ENCODE results near the gene RETREG1.
"Not testable (repeated sequence)": the region's sequence is repeated elsewhere in the genome, so short reads cannot be mapped to it uniquely, and the experiment has no call there.

The RETREG1 gene

GRCh38 chr5:16550316-16550952 lies 66.4 kb downstream of the RETREG1 start:
- peak; percentile 30 for DNase-seq

GRCh38 chr5:16549491-16550206 lies 67.1 kb downstream of the RETREG1 start:
- DNase-seq, result no peak

- DNase-seq, result no peak
These were observed 68.0 kb downstream of the RETREG1 start for GRCh38 chr5:16548812-16549211.

- no peak for DNase-seq
These were observed 68.7 kb downstream of the RETREG1 start for GRCh38 chr5:16548115-16548514.

DNA sequence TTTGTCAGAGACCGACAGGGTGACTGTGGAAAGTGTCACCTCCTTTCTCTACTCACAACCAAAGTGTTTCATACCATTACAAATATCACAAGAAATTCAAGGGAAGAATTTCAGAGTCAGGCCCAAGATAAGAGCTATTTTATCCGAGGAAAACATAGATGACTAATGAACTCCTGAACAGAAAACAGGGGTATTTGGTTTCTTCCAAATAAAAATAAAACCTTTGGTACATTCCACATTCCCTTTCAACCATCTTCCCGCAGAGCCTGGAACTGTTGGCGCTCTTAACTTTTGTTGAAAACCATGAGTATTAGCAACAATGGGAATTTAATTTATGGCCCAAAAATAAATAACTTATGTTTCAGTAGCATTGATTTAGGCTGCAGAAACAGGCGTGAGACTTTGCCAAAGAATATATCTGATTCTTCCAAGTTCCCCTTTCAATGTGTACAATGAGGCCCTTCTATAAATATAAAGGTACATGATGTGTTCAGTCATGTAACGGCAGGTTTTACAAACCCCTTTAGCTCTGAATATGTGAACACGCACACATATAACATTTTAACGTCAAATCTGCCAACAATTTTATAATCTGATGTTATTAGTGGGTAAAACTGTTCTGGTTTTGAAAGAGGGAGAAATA lies 69.5 kb downstream of the RETREG1 start:
- no peak for DNase-seq

- DNase-seq, result no peak
These were observed 70.1 kb downstream of the RETREG1 start for GRCh38 chr5:16546732-16547131.

DNA sequence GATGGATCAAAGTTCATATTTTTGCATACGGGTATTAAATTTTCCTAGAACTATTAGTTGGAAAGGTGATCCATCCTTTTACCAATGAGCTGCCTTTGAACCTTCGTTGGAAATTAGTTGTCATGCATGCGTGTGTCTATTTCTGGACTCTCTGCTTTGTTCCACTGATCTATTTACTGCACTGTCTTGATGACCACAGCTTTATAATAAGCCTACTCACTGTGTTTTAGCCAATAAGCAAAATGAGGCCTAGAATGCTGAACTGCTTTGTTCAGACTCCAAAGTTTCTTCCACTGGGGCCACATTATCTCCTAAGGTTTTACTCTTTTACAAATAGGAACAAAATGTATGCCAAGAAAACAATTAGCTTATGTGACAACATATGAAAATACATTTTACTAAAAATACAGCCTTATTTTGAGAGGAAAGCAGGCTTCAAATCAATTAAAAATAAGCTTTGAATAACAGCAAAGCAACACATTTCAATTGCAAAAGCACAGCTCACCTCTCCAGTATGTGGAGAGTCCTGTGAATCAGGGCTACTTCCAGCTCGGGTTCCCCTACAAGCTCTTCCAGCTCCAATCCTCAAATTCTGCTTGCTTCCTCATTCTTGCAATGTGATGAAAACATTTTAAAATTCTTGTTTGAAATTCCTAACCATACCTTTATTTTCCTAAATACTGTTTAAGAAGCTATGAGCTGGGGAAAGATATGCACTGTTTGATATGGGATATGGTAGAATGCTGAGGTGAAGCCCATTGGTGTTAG lies 72.0 kb downstream of the RETREG1 start:
- DNase-seq, result no peak

- DNase-seq, result not testable (repeated sequence)
These were observed 73.6 kb downstream of the RETREG1 start for GRCh38 chr5:16543206-16543605.

DNA sequence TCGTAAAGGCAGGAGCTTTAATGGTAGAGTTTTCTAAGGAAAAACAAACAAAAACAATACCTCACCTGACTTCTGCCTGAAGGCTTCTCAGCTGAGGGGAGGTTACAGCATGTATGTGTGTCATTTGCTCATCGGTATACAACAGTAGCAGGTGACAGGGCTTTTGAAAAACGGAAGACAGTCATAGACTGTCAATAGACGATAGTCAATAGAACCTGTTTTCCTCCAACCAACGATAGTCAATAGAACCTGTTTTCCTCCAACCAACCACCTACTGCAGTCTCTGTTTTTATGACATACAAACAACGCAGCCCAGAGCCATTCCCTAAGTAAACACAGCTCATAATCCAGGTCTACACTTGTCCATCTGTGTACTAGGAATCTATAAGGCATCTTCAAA lies 74.6 kb downstream of the RETREG1 start:
- no peak for DNase-seq

GRCh38 chr5:16541592-16541991 lies 75.2 kb downstream of the RETREG1 start:
- not testable (repeated sequence) for DNase-seq

DNA sequence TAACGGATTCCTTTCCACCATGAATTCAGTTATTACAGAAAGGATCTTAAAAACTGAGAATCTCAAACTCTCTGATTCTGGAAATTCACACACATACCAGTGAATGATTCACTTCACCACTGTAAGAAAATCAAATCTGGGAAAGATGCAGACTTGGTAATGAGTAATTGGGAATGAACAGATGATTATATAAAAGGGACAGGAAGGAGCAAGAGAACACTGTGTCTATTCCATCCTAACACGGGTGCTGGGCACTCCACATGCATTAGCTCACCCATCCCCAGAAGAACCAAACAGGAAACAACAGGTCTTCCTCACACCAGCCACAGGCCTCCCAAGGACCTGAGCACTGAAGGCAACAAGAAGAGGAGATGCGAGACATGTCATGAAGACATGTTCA lies 76.4 kb downstream of the RETREG1 start:
- no peak for DNase-seq

DNA sequence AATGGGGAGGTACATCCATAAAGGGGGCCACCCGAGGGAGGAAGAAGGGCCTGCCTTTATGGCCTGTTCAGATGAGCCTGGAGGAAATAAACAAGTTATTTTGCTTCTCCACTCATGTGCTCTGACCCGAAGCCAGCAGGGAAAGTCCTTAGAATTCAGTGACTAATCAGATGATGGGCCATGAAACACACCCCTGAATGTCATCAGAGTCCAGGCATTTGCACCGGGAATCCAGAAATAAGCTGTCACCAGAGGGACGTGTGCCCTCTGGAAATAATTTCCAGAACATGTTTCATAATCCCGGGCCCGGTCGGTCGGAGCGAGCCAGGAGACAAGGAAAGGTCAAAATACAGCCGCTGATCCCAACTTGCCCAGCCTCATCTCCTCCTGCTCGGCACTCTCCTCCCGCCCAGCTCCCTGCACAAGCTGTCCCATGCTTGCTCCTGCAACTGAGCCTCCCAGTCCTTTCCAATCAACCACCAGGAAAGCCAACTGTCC lies 77.6 kb downstream of the RETREG1 start:
- no peak for DNase-seq

- no peak for DNase-seq
These were observed 78.8 kb downstream of the RETREG1 start for GRCh38 chr5:16538006-16538405.

GRCh38 chr5:16536818-16537217 lies 80.0 kb downstream of the RETREG1 start:
- no peak for DNase-seq

DNA sequence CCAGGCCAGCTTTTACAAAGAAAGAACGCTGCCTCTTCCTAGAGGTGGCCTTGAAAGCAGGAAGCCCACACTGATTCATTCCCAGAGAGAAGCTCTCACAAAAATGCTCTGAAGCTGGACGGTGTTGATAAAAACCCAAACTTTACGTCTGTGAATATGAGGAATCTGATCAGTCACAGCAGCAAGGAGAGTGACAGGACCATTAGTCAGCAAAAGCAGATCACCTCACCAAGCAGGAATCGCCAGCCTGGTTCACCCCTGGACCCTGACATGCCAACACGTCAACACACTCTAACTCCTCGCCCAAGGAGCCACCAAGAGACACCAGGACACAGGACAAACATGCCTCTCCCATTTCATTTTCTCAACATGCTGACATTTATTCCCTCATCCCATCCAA lies 80.6 kb downstream of the RETREG1 start:
- no peak for DNase-seq

DNA sequence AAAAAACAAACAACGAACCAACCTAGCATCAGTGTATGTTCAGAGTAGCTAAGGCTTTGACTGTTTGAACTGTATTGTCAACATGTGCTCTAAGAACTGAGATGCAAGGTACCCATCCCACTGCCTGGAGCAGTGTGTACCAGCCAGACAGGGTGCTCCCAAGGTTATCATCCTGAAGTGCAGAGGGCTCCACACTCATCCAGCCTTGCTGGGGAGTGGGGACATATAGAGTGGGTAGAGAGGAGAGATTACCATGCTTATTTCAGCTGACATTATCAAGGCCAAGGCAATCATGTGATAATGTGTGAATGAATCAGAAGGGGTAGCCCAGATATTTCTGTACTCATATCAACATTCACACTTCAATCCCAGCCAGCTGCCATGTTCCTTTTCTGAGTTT lies 82.5 kb downstream of the RETREG1 start:
- no peak for DNase-seq

- DNase-seq, result no peak
These were observed 85.6 kb downstream of the RETREG1 start for GRCh38 chr5:16531063-16531648.

GRCh38 chr5:16529306-16529705 lies 87.5 kb downstream of the RETREG1 start:
- DNase-seq, result no peak

GRCh38 chr5:16528382-16529110 lies 88.3 kb downstream of the RETREG1 start:
- no peak for DNase-seq

- DNase-seq, result no peak
These were observed 91.1 kb downstream of the RETREG1 start for GRCh38 chr5:16525651-16526050.

- no peak for DNase-seq
These were observed 92.5 kb downstream of the RETREG1 start for GRCh38 chr5:16524286-16524685.
